GM18909 (cell line): Measurements from ENCODE around the gene ATRAID.

ENCODE experiments used
- ATAC-seq: cut with Tn5 transposase; IDR thresholded peaks from one replicate; pipeline ENCODE4 v1.9.1; 2021; ENCODE audit warnings: mild to moderate bottlenecking; ENCODE audit not compliant: unreplicated experiment, poor library complexity

The ATRAID gene

DNA sequence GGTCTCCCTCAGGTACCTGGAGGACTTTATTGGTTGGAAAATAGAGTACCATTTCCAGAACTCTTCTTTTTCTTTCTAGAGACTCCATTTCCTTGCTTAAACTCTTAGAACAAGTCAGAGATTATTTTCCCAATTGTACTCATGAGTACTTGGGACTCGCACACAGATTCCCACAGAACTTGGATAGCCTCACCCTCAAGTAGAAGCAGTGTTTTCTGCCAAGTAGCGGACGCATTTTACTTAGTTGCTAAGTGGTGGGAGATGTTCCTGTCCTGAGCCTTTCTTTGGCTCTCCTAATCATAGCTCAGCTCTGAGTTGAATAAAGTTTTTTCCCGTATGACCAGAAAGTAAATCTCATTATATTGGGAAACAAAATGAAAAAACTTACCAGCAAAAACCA lies 33.8 kb downstream of the ATRAID start:
- ATAC-seq: no peak

DNA sequence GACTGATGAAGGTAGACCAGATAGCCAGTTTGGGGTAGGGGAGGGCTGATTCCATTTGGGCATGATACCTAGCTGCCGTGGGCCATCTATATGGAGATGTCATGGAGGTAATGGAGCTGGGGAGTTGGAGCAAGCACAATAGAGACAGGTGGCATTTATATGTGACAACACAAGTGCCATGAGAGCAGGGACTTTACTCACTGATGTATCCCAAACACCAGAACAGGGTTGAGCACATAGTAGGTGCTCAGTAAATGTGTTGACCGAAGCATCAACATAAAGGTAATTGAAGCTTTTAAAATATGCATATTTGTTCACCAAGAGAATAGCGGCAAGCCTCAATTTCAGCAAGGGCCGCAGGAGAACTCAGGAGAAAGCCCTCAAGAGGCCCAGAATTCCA lies 36.1 kb downstream of the ATRAID start:
- ATAC-seq: no peak

DNA sequence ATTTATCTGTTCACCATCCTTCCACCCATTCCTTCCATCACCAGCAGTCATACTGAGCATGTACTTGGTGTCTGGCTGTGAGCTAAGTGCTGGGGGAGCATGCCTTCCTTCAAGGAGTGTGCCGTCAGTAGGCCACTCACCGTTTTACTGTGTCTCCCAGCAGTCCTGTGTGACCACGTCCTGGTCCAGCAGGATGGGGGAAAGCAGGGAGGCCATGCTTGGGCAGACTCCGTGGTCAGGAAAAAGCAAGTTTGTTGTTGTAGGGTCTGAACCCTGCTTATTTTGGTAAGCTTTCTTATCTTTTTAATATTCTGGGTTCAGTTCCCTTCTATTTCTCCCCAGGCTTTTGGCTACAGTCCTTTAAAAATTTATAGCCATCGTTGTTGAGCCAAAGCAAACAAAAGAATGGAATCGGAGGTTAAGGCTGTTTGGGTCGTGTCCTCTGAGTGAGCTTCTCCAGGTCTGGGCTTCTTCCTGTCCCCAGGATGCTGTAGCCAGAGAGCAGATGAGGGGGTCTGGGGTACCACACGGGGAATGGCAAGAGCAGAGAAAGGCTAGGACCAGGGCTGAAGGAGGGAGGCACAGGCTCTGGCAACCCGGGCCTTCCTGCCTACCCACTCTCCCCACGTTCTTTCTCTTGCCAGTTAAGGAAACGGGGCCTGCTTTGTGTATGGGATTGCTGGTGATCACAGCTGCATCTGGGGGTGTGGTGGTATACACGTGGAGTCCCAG lies 37.5 kb downstream of the ATRAID start:
- ATAC-seq: no peak

DNA sequence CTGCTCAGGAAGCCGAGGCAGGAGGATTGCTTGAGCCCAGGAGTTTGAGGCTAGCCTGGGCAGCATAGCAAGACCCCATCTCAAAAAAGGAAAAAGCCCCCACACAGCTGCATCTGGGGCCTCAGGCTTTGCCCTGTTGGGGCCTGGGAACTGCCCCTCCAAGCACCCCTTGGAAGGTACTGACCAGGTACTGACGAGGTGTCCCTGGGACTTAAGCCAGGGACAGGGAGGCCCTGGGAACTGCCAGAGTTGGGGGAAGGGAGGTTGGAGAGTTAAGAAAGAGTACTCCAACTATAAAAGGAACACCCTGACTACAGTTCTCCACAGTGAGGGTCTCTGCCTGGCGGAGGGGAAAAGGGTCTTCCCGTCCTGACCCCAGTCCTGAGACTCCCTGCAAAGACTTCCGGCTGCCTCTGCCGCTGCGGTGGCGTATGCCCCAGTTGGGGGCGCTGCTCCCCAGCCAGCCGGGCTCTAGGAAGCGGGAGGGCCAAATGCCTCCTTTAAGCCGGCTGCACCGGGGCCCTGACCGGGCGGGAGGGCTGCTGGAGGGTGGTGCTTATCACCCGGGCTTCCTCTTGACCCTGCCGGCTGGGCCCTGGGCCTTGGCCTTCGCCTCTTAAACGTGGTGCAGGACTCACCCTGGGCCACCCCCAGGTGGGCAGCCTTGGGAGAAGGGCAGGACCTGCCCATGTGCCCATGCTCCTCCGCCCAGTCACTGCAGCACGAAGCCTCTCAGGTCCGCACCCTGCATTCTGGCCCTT lies 38.2 kb downstream of the ATRAID start:
- ATAC-seq: no peak

DNA sequence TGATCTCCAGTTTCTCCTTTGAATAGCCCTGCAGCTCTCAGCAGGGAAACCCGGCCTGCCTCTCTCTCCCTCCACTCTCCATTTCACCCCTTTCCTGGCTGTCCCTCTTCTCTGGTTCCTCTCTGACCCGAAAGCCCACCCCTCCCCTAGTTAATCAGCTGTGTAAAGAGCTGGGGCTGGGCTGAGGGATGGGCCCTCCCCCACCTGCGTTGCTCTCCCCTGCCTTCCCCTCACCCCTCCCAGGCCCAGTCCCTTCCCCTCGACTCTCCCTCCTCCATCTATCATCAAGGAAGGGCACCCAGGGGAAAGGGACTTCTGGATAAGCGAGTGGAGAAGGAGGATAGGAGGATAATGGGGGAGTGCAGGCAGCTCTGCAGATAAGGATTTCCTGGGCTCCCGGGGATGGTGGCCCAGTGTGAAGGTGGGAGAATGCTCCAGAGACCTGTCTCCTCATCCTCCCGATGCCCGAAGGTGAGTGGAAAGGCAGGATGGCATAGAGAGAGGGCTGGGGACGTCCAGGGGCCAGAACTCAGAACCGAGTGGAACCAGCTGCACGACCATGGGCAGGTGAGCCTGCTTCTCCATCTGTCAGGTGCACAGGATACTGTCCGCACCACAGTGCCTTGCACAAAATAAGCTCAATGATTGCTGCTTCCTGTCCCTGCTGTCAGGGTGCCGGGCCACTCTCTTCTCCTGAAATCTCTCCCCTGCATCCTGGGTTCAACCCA lies 39.0 kb downstream of the ATRAID start:
- ATAC-seq: no peak

DNA sequence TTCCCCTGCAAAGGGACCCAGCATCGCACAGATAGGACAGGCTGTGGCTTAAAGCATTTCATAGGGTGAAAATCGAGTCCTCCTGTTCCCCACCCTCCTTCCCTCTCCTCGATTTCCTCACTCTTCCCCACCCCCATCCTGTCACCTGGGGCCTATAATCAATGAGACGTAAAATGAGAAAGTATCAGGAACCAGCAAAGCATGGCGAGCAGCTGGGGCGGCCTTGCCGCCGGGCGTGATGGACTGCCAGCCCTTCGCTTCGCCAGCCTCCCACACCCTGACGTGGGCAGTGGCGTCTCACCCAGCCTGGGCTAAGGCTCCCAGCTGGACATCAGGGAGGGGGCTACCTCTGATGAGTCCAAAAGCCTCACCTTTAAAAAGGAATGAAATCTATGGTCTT lies 39.9 kb downstream of the ATRAID start:
- no peak for ATAC-seq

DNA sequence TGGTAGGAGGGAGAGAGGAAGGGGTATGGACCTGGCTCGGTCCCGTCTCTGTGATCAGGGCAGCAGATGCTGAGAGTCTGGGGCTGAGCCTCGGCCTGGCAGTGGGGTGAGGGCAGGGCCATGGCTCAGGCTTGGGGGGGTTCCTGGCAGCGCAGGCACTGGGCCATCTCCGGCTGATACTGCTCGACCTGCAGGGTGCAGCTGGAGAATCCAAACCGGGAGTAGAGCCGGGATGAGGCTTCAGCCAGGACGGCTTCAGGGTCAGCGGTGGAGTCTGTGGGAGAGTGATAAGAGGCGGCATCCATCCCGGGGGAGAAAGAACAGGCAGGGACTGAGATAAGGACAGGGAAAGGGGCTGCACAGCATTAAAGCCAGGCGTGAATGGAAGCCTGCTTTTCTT lies 43.3 kb downstream of the ATRAID start:
- ATAC-seq: no peak

DNA sequence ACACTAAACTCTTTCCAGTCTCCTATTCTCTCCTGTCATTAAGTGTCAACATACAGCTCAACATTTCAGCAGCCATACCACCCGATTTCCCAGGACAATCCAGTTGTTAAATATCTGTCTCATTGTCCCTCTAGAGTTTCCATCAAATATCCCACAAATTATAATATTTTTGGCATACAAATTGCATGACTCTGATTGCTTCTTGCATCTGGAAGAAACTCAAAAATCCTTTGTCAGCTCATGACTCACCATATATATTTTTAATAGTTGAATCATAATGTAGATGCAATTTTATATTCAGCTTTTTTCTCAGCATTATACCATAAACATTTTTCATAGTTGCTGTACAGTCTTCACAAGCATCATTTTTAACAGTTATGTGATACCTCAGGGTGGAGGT lies 43.8 kb downstream of the ATRAID start:
- ATAC-seq: no peak

DNA sequence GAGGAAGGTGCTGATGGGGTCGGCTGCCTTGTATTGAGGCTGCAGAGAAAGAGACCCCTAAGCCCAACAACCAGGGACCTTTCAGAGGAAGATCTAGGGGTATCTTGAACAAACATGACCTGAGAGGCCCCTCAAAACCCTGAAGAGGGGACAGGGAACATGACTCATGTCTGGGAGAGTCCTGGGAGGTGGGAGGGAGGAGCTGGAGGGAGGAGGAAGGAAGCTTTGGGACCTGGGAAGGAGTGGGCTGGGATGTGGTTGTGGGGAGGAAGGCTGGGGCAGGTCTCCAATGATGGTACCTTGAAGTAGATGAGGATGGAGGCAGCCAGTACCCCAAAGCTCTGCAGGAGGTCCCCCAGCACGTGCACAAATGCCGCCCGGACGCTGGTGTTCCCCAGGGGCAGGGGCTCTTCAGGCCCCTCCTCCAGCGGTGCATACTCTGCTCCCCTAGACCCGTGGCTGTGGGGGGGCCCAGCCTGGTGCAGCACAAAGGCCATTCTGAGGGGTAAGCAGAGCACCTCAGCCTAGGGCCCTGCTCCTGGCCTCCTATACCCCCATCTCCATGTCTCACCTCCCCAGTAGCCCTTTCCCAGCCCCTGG lies 45.1 kb downstream of the ATRAID start:
- ATAC-seq: no peak

DNA sequence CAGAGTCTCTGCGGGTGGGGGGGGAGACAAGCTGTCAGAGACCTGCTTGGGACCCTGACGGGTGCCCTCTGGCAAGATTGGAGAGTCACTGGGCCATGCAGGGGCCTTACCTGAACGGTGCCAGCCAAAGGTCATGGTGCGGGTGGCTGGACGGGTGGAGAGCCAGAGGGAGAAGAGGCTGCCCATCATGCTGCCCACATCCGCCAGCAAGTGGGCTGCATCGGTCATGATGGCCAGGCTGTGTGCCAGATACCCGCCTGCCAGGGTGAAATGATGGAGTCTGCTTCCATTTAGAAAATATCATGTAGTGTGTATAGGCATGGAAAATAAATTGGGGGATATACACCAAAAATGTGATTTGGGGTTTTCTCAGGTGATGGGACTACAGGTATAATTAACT lies 46.2 kb downstream of the ATRAID start:
- ATAC-seq: no peak

DNA sequence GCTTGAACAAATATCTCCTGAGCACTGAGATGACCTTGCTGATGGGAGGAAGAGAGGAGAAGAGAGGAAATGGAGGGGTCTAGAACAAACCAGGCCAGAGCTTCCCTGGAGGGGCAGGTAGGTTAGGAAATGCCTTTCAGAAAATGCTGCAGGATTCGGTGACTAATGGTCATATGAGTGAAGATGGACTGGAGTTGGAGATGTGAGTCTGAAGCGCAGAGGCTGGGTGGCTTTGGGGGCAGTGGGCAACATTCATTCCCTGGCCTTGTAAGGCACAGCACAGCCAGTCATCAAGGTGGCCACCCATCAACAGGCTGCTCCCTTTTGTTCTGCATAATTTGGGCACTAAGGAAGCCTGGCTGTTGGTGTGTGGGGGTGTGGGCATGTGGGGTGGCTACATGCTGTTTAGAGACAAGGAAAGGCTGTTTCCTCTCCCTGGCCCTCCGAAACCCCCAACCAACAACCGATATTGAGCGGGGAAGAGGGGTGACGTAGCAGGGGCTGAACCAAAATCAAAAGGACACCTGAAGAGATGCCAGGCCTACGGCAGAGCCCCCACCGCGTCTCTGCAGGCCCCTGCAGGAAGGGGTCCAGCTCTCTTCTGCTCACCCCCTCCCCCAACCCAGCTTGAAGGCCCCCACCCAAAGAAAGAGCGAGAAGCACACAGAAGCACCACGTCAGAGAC lies 49.5 kb downstream of the ATRAID start:
- ATAC-seq: no peak

DNA sequence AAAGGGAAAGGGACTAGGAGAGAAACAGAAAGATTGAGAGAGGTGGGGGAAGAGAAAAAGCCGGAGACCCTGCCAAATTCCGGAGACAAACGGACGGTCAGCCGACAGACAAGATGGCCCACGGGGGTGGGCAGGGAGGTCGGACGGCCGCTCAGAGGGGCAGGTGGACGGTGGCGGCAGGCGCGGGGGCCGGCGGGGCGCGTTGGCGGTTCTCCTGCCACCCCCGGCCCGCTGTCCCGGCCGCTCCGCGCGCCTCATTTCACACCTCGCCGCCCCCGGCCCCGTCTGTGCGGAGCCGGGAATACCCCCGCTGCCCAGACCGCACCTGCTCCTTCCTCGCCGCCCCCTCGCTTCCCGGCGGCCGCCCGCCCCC lies 50.1 kb downstream of the ATRAID start:
- ATAC-seq: no peak

DNA sequence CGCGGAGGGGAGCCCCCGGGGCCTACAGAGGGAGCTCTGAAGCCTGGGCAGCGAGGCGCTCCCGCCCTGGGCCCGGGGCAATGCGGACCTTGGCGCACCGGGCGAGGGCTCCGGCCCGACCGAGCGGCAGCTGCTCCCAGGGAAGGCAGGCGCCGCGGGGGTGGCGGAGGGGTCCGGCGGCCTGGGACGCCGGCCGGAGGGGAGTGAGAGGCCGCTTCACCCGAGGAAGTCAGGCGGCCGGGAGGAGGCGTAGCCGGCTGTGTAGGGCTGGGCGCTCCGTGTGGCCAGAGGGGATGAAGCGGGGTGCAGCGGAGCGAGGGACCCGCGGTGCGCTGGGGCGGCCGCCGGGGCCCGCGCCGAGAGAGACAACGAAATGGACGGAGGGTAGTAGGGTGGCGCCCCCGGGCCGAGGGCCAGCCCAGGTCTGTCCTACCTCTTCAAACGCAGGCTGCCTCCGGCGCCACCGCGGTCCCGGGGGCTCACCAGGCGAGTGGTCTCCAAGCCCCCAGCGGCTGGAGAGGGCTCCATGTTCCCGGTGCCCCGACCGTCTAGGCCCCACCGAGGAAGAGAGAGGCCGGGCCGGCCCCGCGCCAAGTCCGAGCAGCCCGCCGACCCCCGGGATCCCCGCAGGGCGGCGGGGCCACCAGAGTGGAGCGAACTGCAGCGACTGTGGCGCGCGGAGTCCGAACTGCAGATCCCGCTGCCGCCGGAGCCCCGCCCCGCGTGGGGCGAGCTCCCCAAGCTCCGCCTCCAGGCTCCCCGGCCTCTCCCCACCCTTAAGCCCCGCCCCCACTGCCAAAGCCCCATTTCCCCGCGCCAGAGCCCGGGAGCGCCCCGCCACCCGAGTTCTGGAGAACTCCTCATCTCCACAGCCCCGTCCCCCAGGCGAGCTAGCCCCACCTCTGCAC lies 50.8 kb downstream of the ATRAID start, which contains the start of gene SLC30A3:
TSS of gene SLC30A3 (minus strand) at position 669 of the 908 bp plus-strand sequence. CDS start at position 528, 141 bp downstream.
- ATAC-seq: no peak

DNA sequence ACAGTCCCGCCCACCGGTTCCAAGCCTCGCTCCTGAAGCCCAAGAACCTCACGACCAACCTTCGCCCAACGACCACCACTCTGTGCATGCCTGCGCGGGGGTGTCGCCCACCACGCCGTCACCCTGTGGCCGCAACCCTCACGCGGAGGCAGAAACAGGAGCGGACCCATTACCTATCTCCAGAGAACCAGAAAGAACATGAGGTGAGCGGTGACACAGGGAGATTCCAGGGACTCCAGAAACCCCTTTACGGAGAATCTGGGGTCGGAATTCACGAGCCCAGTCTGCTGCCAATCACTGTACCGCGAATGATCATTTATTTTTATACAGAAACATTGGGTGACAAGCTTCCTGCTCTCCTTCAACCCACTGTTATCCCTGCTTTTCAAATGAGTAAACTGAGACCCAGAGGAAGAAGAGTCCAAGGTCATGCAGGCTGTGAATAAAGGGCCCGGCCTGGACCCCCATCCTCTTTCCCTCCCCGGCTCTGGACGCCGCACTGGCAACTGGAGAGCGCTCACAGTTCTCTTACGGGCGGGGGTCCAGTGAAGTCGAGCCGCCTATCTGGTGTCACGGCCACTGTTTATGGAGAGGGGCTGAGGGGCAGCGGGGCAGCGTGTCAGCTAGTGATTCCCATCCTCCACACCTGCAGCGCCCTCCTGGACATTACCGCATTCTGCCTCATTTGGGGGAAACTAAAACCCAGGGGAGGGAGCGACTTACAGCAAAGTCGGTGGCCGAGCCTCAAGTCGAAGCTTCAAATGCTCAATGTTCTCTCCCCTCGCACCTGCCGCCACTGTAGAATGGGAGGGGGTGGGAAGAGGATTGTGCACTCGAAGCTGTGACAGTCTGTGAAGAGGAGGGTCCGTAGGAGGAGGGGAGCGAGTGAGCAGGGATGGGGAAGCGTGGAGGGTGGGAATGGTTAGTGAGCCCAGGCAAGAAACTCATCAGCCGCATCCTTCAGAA lies 51.7 kb downstream of the ATRAID start:
- no peak for ATAC-seq

DNA sequence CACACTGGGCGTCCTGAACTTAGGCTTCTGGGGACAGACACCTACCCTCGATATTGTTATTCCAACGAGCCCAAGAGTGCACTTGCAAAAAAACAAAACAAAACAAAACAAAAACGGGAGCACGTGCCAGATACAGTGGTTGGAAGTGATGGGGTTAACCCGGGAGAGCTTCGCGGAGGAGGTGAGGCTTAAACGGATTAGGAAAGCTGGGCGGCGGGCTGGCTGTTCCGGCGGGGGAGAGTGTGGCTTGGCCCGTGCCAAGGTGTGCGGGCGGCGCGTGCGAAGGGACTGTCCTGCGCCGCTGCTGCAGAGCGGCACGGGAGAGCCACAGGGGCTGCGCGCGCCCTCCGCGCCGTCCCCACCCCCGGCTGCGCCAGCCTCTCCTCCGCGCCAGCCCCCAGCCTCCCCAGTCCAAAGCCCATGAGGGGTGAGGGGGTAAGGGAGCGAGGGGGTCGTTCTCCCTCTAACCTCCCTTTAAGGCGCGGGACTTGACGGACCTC lies 52.5 kb downstream of the ATRAID start:
- ATAC-seq: no peak

DNA sequence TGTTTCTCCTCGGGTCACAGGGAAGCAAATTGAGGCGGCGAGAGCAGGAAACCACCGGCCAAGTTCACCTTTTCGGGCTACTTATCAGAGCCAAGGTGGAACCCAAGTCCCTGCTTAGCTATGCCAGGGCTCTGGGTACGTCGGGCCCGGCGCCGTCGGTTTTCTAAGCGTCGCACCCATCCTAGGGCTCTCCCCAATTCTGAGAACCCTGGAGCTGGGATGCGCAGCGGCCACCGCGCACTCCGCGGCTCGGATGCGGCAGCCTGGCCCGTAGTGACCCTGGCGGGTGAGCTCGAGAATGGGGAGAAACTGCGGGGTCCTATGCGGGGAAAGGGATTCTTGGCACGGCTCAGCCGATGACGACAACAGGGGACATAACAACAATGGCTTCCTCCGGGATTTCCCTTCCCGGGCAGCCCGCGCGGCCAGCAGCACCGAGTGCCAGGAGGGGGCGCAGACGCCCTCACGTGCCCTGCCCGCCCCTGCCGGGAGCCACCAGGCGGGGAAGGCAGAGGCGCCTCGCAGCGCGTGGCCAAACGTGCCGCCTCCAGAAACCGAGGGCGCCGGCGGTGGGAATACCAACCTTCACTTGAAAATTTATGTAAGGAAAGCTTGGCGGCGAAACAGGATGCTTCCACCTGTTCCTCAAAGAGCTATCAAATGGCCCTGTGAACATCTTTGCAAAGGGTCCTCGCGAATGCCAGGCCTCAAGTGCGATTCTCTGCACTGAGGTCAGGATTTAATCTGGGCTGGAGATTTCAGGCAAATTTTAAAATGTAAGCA lies 53.1 kb downstream of the ATRAID start:
- no peak for ATAC-seq

DNA sequence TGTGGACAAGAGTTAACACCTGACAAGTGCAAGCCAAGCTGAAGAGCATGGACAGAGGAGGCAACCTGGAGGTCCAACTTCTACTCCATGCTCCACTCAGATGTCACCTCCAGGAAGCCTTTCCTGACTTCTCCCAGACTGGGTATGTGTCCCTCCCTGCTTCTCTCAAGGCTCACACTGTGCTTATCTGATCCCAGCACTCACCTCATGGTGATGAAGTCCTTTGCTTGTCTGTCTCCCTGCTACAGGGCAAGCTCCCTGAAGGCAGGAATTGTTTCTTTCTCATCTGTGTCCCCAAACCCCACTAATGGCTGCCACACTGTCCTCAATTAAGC lies 53.7 kb downstream of the ATRAID start:
- ATAC-seq: no peak
